Occipital lobe (tissue), 2 donors: ENCODE results near the gene MAGEB3. TPM values are rescaled to one million over a fixed set of nuclear protein-coding genes. Genes with fewer than 3 reads are reported as not detected.
"Not testable (repeated sequence)": the region's sequence is repeated elsewhere in the genome, so short reads cannot be mapped to it uniquely, and the experiment has no call there.

Experiments
- DNase-seq: peaks from one replicate; lab custom pipeline; 2025; lab: John Stamatoyannopoulos, UW
- total RNA-seq: library from RNA; depleted of rRNA; stranded (reverse); fragments of >200 nt; gene quantifications from one replicate; pipeline ENCODE4 v1.2.3, GENCODE V29; 2014

The MAGEB3 gene
- total RNA-seq, result not detected

DNA sequence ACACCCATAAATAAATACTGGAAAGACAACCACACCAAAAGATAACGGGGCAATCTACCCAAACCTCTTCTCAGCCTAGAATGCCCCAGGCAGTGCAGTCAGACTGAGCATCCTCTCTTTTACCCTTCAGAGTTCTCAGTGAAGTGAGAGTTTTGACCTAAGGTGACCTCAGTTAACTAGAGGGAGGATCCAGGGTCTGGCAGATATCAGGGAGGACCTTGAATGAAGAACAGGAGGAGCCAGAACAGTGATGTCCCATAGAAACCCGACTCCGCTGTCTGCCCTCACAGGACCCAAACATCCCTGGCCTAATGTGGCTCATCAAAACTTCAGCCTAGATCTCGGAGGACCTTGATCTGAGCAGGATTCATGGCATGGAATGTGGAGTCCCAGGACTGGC is at the start of gene MAGEB3:
Gene MAGEB3, plus strand, starts transcription at position 263 of the 400 bp plus-strand sequence. CDS start 5,268 bp downstream, outside the sequence.
- DNase-seq, result no peak

GRCh38 chrX:30181353-30181752 is 49.1 kb upstream of the MAGEB3 start:
- no peak for DNase-seq

- DNase-seq, result no peak
These were observed 46.9 kb upstream of the MAGEB3 start for GRCh38 chrX:30183554-30183953.

- no peak for DNase-seq
These were observed 40.0 kb upstream of the MAGEB3 start for GRCh38 chrX:30190426-30190825.

GRCh38 chrX:30193910-30194309 is 36.5 kb upstream of the MAGEB3 start:
- not testable (repeated sequence) for DNase-seq

- no peak for DNase-seq
These were observed 34.1 kb upstream of the MAGEB3 start for GRCh38 chrX:30196322-30196721.

DNA sequence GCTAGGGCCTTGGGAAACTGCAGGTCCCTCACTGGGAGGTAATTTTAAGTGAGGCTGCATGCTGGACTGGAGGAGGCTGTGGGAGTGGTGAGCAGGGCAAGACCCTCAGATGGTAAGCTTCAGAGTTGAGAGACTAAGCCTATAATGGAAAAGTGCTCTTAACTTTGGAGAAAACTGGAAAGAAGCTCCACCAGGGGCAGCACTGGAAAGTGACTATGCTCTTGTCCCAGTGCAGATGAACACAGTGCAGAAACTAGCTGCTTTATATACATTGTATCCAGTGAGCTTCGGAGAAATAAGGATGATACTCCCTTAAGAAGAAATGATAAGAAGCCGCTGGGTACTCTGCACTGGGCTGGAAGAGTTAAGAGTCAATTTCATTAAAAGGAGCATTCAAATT is 18.3 kb upstream of the MAGEB3 start:
- DNase-seq, result no peak

DNA sequence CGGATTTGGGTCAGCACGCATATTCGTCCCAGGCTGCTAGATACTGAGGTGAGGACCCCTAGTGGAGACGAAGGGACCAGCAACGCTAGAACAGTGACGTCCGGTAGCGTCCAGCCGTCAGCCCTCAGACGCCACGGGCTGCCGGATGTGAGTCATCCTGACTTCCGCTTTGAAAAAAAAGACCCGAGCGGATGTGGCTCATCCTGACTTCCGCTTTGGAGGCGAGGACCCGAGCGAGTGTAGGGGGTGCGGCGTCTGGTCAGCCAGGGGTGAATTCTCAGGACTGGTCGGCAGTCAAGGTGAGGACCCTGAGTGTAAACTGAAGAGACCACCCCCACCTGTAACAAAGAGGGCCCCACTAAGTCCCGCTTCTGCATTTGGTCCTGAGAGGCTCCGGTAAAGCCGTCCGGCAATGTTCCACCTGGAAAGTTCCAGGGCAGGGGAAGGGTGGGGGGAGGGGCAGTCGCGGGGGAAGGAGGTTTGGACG is 15.1 kb upstream of the MAGEB3 start, which contains the start of gene MAGEB2:
Gene MAGEB2, plus strand, starts transcription at position 207 of the 487 bp plus-strand sequence. CDS start 3,018 bp downstream, outside the sequence.
- no peak for DNase-seq

- no peak for DNase-seq
These were observed 13.0 kb upstream of the MAGEB3 start for GRCh38 chrX:30217465-30217864.

DNA sequence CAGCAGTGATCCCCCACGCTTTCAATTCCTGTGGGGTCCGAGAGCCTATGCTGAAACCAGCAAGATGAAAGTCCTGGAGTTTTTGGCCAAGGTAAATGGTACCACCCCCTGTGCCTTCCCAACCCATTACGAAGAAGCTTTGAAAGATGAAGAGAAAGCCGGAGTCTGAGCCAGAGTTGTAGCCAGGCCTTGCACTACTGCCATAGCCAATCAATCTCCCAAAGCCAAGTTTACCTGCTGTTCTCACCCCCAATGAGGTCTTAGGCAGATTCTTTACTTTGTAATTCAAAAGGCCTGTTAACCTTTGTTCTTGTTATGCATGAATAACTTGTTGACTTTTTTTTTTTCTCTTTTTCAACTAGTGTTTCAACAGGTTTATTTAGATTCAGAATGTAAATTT is 11.1 kb upstream of the MAGEB3 start:
- no peak for DNase-seq

DNA sequence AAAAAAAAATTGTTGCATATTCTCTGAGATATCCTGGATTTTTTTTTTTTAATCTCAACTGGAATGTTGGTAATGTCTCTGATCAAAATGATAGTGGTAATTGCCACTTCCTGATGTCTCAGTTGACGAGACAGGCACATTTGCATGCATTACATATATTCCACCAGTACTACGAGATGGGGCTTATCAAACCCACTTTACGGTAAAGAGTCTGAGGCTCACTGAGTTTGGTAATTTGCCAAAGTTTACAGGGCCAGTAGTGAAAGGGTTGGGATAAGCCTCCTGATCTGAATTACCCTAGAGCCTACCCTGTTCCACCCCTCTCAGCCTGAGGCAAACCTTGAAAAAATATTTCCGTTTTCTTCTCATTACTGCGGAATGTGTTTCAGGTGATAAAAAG is 9.8 kb upstream of the MAGEB3 start:
- DNase-seq, result no peak

DNA sequence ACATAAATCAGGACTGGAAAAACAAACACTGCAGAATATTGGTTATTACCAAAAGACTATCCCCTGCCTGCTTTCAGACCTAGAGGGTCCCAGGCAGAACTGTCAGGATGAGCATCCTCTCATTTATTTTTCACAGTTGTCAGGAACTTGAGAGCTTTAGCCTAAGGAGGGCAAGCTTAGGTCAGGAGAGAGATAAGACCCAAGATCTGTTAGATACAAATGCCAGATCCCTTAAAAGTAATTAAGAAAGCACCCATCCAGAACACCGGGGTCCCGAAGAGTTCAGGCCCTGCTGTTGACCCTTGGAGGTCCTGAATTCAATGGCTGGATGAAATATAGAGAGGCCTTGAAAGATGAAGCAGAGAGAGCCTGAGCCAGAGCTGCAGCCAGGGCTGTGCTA is 5.9 kb upstream of the MAGEB3 start:
- DNase-seq, result no peak

- DNase-seq, result no peak
These were observed 1.9 kb upstream of the MAGEB3 start for GRCh38 chrX:30228526-30228925.

- DNase-seq, result no peak
These were observed 11.4 kb downstream of the MAGEB3 start, which contains the start of gene MAGEB4 for GRCh38 chrX:30241724-30242415. Gene MAGEB4 (plus strand): TSS chrX:30242000. CDS start chrX:30242136, 136 bp downstream.

GRCh38 chrX:30246769-30247489 is 16.5 kb downstream of the MAGEB3 start, which contains the start of gene MAGEB1:
Gene MAGEB1 (plus strand): TSS chrX:30247146. CDS start chrX:30250494, 3,348 bp downstream.
- DNase-seq, result no peak

GRCh38 chrX:30248854-30249253 is 18.4 kb downstream of the MAGEB3 start:
- no peak for DNase-seq

- DNase-seq, result no peak
These were observed 22.8 kb downstream of the MAGEB3 start for GRCh38 chrX:30253257-30253656.

GRCh38 chrX:30259927-30260326 is 29.5 kb downstream of the MAGEB3 start:
- DNase-seq, result no peak

DNA sequence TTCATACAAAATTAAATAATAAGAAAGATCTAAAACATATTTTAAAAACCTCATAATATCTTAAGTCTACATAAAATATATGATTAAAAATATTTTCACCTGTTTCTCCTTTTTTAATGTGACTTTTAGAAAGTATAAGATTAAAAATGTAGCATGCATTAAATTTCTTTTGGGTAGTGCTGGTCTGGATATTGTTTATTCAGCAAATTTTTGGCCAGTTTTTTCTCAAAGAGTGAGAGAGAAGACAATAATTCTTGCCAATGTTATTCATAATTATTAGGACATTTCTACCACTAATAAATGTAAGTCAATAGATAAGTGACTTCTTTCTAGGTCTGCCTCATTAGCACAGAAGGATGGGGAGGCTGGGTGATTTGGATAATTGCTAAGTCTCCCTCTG is 30.6 kb downstream of the MAGEB3 start:
- DNase-seq, result no peak

- no peak for DNase-seq
These were observed 32.3 kb downstream of the MAGEB3 start for GRCh38 chrX:30262763-30263162.

GRCh38 chrX:30270639-30271038 is 40.2 kb downstream of the MAGEB3 start:
- no peak for DNase-seq

DNA sequence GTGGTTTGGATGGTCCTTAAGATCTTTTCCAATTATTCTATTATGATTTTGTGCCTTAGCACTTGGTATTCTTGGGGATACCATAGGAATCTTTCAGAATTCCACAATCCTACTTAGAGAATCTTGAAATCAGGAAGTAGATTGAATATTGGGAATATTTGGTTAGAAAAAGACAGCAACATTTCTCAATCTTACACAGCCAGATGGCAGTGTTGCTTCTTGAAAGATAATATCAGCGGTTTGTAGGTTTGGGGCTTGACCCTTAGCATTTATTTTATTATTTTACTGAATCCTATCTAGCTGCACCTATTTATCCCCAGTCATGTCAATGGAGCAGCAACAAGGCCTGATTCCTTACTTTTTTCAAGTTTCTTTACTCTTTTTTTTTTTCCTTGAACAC is 45.0 kb downstream of the MAGEB3 start:
- DNase-seq, result no peak

DNA sequence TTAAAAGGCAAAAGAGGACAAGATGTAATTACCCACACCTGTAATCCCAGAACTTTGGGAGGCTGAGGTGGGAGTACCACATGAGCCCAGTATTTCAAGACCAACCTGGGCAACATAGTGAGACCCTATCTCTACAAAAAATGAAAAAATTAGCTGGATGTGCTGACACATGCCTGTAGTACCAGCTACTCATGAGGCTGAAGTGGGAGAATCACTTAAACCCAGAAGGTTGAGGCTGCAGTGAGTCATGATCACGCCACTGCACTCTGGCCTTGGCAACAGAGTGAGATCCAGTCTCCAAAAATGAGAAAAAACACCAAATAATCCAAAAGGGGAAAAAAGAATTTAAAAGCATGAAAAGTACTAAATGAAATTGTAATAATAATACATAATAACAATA is 47.9 kb downstream of the MAGEB3 start:
- DNase-seq, result no peak
